Skeletal muscle cell (primary cell): Measurements from ENCODE around the gene RAF1.

Source experiments
- DNase-seq: peaks from one replicate; pipeline ENCODE4 v3.0.0-alpha.2; 2010; ENCODE audit warnings: low read depth
- H3K4me3 ChIP-seq: 2 replicates; pipeline ENCODE4 v1.5.1; 2011; ENCODE audit warnings: low read depth, mild to moderate bottlenecking, control low read depth, low read length, moderate library complexity

The RAF1 gene

DNA sequence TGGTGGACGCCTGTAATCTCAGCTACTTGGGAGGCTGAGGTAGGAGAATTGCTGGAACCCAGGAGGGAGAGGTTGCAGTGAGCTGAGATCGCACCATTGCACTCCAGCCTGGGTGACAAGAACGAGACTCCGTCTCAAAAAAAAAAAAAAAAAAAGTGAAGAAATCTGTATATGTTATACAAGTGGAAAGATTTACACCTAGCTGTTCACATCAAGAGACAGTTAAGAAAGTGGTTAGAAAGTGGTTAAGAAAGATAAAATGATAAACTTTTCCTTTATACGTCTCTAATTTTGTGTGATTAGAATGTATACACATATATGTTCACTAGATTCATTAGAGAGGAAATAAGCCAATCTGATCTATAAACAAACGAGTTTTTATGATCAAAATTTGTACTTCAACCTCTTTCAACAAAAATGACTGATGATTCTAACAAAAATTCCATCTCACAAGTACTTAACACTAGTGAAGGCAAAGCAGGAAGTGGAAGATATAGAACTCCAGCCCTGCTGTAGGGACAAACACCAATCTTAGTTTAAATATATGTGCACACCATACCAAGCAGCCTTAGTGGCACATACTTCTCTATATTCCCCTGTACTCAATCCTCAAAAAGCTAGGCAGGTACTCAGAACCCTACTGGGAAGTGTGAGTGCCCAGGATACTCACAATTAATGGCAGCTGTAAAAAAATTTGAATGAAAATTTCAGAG, 51.2 kb downstream of the RAF1 start:
- DNase-seq, result no peak
- no peak overlapping the region for H3K4me3 ChIP-seq

DNA sequence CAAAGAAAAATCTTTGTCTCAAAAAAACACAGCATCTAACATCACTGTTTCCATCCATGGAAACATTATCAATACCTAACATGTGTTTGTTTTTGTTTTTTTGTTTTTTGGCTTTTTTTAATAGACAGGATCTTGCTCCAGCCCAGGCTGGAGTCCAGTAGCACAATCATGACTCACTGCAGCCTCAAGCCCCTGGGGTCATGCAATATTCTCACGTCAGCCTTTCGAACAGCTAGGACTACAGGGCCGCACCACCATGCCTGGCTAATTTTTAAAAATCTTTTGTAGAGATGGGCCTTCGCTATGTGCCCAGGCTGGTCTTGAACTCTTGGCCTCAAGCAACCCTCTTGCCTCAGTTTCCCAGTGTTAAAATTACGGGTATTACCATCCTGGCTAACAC, 52.8 kb downstream of the RAF1 start:
- no peak for DNase-seq
- no peak overlapping the region for H3K4me3 ChIP-seq

DNA sequence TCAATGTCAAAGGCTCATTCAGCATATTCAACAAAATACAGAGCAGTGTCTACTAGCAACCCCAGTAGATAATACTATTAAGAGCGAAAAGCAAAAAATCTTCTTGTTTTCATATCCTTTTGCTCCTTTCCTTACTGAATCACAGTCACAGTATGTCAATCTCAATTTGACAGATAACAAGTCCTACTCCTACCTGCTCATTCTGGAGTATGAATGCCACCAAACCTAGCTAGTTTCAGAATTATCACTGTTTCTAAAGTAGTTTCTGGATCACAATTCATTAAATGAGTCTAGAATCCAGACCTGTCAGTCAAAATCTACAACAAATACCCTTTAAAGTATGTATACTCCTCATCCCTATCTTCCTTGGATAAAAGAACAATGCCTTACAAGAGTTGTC, 55.5 kb downstream of the RAF1 start:
- no peak for DNase-seq
- no peak overlapping the region for H3K4me3 ChIP-seq

DNA sequence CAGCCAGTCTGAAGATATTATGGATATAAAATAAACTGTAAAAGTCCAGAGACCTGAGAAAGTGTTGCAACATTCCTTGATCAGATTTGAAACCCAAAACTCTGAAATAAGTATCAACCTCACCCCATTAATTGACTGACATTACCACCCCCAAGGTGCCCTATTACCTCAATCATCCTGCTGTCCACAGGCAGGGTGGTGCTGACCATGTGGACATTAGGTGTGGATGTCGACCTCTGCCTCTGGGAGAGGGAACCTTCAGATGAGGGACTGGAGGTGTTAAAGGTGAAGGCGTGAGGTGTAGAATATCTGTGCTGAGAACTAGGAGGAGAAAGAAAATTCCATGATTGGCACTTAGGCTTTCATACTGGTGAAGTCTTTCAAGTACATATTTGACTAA, 59.9 kb downstream of the RAF1 start:
- H3K4me3 ChIP-seq, result no peak overlapping the region
- DNase-seq, result no peak

DNA sequence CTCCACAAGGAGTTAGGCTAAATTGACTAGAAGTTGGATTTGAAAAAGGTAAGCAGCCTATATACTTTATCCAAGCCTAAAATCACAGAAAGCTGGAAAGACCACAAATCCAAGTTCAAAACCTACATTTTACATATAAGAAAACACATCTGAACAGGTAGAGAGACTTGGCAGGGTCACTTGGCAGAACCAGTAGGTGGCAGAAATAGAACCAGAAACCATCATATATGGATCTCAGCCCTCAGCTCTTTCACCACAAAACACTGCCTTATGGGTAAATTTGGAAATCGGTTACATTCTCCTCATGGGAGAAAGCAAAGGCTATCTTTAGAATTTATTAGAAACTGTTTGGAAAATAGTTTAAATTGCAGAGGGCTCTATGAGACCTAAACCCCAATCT, 62.8 kb downstream of the RAF1 start:
- no peak overlapping the region for H3K4me3 ChIP-seq

DNA sequence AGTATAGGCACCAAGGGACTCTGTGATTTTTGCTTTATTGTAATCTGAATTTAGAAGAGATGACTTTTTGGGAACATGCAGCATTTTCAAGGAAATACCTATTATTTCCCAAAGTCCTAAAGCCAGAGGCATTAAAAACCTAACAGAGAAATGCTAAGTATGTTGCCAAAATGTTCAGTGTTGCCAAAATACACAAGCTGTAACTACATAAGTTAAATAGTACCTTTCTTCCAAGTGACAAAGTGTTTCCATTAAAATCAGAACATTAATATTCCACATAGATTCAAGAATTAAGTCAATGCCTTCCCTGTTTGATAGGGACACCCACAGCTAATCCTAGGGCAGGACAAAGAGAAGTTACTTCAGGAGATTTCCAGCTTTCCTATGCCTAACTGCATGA, 65.0 kb downstream of the RAF1 start:
- DNase-seq, result no peak
- no peak overlapping the region for H3K4me3 ChIP-seq

More for the DNA sequence above, 62.8 kb downstream of the RAF1 start:
- no peak for DNase-seq

DNA sequence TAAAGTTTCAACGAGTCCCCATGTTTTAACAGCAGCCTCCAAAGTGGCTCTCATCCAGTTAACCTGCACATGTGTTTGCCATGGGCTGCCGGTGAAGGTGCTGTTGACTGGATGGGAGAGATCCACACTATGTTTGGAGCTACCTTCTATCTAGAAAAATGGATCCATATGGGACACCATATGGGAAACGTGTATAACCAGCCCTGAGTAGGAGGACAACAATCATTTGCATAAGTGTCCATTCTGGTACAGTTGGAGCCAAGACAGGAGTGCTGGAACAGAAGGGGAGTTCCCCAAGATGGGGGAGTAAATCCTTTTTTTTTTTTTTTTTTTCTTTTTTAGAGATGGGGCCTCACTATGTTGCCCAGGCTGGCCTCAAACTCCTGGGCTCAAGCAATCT, 70.4 kb downstream of the RAF1 start:
- DNase-seq, result no peak
- no peak overlapping the region for H3K4me3 ChIP-seq

DNA sequence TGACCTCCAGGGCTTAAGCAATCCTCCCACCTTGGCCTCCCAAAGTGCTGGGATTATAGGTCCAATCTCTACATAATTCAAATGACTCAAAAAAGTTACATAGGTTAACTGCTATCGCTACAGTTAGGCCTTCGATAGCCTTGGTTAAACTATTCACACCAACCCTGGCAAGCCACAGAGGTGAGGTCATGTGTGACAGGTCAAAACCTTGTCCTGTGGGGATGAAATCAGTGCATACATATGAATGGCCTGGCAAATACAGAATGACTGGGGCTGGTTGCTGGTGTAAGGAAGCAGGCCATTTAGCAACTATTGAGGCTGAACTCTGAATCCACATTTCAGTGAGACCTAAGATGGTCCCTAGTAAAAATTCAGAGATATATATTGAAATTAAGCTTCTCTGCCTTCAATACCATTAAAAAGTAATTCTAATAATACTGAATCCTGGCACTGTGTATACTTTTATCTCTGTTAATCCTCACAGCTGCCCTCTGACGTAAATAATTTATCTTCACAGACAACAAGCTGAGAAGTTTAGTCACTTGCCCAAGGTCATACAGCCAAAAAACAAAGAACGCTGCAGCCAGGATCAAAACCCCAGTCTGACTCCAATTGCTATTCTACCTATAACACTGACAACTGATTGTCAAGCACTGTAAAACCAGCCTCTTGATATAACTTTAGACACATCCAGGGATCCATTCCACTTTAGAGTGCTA, 71.8 kb downstream of the RAF1 start:
- no peak for DNase-seq
- H3K4me3 ChIP-seq, result no peak overlapping the region

DNA sequence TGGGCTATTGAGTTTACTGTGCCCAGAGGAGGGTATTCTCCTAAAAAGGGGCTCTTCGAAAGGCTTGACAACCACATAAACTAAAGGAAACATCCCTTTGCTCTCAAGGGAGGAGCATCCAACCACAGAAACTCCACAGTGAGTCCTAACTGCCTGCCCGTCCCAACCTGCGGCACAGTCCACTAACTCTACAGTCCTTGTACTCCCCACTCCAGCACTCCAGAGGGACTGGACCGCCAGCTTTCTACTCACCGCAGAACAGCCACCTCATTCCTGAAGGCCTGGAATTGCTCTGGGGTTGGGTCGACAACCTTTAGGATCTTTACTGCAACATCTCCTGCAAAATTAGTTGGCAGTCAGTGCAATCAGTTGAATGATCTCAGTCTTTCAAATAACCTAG, 72.5 kb downstream of the RAF1 start:
- DNase-seq, result no peak
- H3K4me3 ChIP-seq, result no peak overlapping the region

DNA sequence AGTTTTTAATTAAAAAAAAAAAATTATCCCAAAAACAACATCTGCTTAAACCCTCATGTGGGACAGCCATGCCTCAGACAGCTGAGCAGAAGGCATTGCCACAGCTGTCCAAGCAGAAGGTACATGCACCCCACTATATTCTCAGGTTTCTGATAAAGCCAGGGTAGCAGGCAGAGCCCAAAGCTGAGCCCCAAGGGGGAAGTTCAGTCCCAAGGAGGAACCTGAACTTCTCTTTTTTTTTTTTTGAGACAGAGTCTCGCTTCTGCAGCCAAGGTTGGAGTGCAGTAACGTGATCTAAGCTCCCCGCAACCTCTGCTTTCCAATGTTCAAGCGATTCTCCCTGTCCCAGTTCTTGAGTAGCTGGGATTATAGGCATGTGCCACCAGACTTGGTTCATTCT, 73.8 kb downstream of the RAF1 start:
- H3K4me3 ChIP-seq, result no peak overlapping the region
- no peak for DNase-seq

DNA sequence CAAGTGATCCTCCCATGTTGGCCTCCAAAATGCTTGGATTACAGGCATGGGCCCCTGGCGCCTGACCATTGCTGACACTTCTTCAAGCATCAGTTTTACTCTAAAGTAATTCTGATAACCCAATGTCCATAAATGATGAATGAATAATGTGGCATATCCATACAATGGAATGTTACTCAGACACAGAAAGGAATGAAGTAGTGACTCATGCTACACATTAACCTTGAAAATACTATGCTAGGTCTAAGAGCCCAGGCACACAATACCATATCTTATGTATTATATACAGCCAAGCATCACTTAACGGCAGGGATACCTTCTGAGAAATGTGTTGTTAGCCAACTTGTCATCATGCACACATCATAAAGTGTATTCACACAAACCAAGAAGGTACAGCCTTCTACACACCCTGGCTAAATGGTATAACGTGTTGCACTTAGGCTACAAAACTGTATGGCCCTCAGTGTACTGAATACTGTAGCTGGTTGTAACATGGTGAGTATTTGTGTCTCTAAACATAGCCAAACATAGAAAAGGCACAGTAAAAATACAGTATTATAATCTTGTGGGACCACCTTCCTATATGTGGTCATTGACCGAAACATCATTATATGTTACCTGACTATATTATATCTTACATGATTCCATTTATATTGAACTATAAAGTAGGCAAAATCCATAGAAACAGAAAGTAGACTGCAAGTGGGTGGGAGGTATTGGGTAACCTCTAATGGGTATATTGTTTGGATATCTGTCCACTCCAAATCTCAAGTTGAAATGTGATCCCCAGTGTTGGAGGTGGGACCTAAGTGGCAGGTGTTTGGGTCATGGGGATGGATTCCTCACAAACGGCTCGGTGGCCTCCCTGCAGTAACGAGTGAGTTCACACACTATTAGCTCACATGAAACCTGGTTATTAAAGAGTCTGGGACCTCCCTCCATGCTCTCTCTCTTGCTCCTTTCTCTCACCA, 75.6 kb downstream of the RAF1 start:
- H3K4me3 ChIP-seq, result no peak overlapping the region
- no peak for DNase-seq

DNA sequence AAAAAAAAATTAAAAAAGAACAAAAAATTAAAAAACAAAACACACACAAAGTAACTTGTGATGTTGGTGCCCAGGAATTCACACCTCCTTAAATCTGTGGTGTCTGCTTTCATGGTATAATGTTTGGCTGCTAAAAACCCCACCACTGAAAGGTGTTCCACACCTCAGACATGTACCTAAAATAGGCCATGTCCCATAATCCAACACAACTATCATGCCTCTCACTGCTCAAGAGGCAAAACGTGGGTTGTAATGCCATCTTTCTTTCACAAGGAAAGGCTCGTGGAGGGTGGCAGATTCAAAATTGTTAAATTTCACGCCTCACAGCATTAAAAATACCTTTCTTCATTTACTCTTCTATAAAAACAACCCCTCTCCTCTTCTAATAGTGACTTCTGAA, 77.5 kb downstream of the RAF1 start:
- no peak for DNase-seq
- no peak overlapping the region for H3K4me3 ChIP-seq

DNA sequence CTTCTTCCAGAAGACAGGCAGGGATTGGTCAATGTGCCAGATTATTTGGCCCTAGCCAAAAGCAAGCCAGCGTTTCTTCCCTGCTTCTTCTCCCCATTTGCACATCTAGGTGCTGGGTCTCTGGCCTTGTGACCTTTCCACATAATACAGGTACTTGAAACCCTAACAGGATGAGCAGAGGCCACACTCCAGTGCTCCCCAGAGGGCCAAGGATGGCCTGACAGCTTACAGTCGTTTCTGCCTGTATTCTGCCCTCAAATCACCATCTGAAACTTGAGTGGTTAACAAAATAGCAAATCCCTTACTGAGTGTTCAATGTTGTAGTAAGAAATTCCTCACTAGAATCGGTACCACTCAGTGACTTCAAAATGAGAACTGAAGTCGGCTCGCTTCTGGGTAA, 77.9 kb downstream of the RAF1 start:
- no peak for DNase-seq
- no peak overlapping the region for H3K4me3 ChIP-seq

DNA sequence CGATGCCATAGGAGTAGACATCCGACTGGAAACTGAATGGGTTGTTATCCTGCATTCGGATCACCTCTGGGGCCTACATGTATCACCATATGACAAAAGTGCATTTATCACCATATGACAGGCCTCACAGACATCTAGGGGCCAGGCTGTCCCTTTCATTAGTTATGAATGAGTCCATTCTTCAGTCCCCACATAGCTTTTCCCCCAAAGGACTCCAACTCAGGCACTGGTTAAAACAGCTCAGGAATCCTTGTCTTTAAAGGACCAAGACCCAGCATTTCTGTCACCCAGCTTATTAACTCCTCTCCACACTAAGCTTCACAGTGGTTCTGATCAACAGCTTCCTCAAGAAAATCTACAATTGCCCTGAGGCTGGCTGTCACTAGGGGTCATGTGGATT, 78.7 kb downstream of the RAF1 start:
- no peak overlapping the region for H3K4me3 ChIP-seq
- DNase-seq, result no peak

DNA sequence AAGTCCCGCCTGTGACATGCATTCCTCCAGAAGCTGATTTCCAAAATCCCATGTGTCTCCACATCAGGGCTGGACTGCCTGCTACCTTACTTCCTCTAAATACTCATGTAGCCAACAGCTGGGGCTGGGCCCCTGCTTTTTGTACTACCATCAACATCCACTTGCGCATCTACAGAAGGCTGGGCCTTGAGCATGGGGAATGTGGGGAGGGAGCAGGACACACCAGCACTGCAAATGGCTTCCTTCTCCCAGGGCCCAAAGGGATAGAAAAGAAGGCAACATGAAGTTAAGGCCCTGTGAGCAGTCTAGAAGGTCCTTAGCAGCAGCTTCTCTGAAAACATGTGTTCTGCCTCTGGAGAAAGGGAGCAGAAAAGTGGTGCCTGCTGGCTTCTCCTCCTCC, 79.8 kb downstream of the RAF1 start:
- DNase-seq, result no peak

DNA sequence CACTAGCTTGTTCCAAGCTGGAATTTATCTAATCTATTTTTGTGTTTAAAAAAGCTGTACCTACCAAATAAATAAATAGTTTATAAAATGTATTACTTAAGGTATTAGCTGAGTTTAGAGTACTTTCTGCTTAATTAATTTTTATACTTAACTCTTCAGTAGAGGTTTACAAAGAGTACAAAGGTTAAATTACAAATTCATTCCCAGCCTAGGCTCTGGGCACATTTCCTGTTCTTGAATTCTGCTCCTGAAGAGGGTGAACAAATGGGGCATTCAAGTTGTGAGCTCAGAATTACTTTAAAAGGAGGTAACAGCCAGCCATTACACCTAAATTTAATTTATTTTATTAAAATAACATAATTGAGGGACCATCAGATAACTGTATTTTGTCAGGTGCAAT, 80.6 kb downstream of the RAF1 start:
- no peak overlapping the region for H3K4me3 ChIP-seq
- DNase-seq, result no peak

More for the DNA sequence above, 79.8 kb downstream of the RAF1 start:
- H3K4me3 ChIP-seq, result no peak overlapping the region

DNA sequence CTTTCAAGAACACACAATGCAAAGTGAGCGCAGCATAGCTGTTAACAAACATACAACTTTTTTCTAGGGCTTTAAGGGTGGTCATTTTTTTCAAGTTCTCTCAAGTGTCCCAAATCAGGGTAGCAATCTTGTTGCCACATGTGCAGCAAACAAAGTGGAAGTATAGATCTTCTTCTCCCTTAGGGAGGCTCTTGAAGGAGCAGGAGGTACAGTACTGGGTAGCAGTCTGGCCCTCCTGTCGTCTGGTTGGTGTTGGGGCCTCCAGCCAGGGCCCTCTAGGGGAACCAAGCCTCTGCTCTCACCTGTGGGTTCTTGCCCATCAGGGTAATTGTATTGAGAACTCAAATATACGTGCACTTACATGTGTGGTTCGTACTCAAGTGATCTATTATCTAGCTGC, 81.2 kb downstream of the RAF1 start:
- no peak for DNase-seq
- H3K4me3 ChIP-seq, result no peak overlapping the region

DNA sequence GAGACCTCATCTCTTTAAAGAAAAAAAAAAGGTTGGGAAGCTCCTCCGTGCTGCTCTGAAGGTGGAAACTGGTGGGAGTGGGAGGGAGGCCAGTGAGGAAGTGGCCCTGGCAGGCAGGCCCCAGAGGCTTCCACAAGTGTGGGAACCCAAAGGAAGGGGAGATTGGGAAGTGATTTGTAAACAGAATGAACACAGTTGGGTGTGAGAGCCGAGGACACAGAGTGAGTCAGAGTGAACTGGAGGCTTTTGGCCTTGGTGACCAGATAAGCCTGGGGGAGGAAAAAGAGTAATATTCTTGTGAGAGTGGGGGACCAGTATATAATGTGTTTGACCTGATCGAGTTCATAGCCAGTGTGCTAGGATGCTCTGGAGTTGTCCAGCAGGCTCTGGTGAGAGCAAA, 84.0 kb downstream of the RAF1 start:
- no peak for DNase-seq

DNA sequence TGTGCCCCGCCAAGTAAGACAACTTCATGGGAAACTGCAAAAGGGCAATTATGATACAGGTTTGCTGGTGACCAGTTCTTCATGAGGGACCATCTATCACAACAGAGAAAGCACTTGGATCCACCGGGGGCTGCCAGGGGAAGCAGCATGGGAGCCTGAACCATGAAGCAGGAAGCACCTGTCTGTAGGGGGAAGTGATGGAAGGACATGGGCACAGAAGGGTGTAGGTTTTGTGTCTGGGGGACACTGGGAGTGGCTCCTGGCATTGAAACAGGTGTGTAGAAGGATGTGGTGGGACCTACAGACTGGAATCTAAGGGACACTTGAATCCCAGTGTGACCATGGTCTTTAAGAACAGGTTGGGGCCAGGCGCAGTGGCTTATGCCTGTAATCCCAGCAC, 84.5 kb downstream of the RAF1 start:
- H3K4me3 ChIP-seq, result no peak overlapping the region
- DNase-seq, result no peak

More for the DNA sequence above, 84.0 kb downstream of the RAF1 start:
- H3K4me3 ChIP-seq, result no peak overlapping the region

DNA sequence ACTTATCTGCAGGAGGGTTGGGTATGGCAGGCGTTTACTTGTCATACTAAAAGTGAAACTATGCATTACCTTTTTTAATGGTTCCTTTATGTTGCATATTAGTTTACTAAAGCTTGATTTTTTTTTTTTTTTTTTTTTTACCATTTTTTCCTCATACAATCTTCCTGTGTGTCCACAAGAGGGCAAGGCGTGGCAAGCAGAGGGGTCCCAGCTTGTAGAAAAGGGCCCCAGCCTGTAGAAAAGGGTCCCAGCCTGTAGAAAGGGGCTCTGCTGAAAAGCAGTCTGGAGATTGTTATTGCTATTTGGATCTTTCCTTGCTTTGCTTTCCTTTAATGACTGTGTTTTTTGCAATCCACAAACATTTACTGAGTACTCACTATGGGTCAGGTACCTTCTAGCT, 85.2 kb downstream of the RAF1 start:
- no peak for DNase-seq

More for the DNA sequence above, 85.2 kb downstream of the RAF1 start:
- no peak overlapping the region for H3K4me3 ChIP-seq
